ENCODE data around the gene RNF215.

Gene RNF215

DNA sequence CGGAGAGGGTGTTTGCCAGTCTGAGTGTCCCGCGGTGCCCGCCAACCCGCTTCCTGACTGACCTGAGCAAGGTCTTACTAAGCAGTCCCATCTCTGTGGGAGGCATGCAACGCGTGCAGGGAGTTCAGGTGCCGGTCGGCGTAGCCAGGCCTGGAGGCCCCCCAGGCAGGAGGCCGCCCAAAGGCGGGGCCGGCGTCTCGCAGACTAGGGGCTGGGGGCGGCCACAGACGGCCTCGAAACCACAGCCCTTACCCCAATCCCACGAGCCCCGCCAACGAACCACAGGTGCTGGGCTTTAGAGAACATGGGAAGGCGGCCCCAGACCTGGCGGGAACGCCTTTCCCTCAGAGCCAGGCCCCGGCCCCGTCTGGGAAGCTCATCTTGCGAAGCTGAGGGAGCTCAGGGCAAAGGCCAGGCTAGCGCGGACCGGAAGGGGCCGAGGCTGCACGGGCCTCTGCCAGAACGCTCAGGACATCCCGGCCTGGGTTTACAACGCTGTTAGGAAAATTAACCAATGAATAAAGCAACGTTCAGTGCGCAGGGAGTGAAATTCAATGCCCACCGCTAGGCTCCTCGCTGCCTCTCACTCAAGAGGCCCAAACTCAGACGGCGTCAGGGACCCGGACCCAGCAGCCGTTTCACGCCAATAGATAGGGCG, 36.2 kb upstream of the RNF215 start:
- Histone ChIP-seq H3K56ac (ENCODE audit: low read length) (peak overlapping the region; percentile 97), H3K27ac (ENCODE audit: low read depth, low read length) (peak overlapping the region; percentile 99), H3K79me1 (ENCODE audit: low read length) (peaks cover 3% of the 10 kb centered on the region), H3K4me1 (ENCODE audit: control insufficient read depth, low read depth, low read length) (peaks cover 17% of the 10 kb centered on the region), H2AK5ac (ENCODE audit: low read length) (peak overlapping the region; percentile 81), H3K36me3 (ENCODE audit: control insufficient read depth, insufficient read depth, low read length) (no peaks in the 10 kb centered on the region), H3K27me3 (ENCODE audit: insufficient read depth, low read length, poor library complexity) (no peaks in the 10 kb centered on the region), H3K18ac (ENCODE audit: low read length) (peak overlapping the region; percentile 81), H2BK15ac (replicated peaks; ENCODE audit: low read depth) (no peak overlapping the region), H2BK120ac (ENCODE audit: low read depth, low read length) (peak overlapping the region; percentile 5), H3K79me2 (ENCODE audit: control insufficient read depth, insufficient read depth, low read length) (no peaks in the 10 kb centered on the region), H3K4me2 (ENCODE audit: low read length) (peak overlapping the region; percentile 92), H3K23ac (ENCODE audit: low read length) (peak overlapping the region; percentile 7), H4K8ac (ENCODE audit: low read depth, low read length) (no peak overlapping the region), H4K5ac (ENCODE audit: low read length) (peak overlapping the region; percentile 90), H2BK5ac (ENCODE audit: low read length) (peak overlapping the region; percentile 98), H3K4me3 (ENCODE audit: low read length) (peak overlapping the region; percentile 69), H3K9ac (ENCODE audit: low read length) (peak overlapping the region; percentile 93), H3K4ac (ENCODE audit: low read depth, low read length) (peak overlapping the region; percentile 83)
- WGBS (ENCODE audit: extremely low coverage, insufficient coverage, low lambda C conversion rate): no CpG with 5 or more reads among the region's 45 CpGs
- no peak for DNase-seq

DNA sequence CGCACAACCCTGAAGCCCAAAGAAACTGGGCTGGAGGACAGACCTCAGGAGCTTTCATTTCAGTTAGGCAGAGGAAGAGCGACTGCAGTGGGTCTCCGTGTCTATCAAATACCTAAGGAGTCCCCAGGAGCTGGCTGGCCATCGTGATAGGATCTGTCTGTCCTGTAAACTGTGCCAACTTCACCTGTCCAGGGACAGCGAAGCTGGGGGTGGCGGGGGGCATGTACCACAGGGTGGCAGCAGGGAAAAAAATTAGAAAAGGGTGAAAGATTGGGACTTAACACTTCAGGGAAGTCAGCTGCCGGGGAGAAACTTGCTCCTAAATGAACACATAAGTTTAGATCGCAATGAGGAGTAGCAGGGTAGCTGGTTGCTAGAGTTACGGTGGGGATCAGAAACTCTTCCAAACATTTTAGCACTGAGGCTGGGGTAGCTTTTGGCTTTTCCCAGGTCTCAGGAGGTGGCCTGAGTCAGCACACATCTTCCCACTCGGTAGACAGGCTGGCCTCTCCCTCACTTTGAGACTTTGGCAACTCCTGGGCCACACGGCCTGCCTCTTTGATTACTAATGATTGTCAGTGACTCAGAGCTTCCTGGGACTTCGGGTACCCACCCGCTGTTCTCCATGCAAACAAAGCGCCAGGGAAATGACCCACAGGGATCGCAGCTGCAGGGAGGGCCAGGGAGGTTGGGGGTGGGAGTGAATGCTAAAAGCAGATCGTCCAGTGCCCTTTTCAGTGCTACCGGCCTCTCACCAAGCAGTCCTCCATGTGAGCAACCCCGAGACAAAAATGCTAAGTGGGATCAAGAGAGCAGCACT, 35.5 kb upstream of the RNF215 start:
- no peaks in the 10 kb centered on the region for H3K27me3 ChIP-seq (ENCODE audit: insufficient read depth, low read length, poor library complexity)
- H2BK15ac ChIP-seq (replicated peaks; ENCODE audit: low read depth): no peak overlapping the region
- whole genome bisulfite sequencing (ENCODE audit: extremely low coverage, insufficient coverage, low lambda C conversion rate): no CpG with 5 or more reads among the region's 18 CpGs
- H3K4me2 ChIP-seq (ENCODE audit: low read length): peak overlapping the region; percentile 92
- peak overlapping the region; percentile 93 for H3K9ac ChIP-seq (ENCODE audit: low read length)
- H4K5ac ChIP-seq (ENCODE audit: low read length): peak overlapping the region; percentile 90
- H2AK5ac ChIP-seq (ENCODE audit: low read length): peak overlapping the region; percentile 81
- peaks cover 17% of the 10 kb centered on the region for H3K4me1 ChIP-seq (ENCODE audit: control insufficient read depth, low read depth, low read length)
- H3K18ac ChIP-seq (ENCODE audit: low read length): peak overlapping the region; percentile 81
- H3K36me3 ChIP-seq (ENCODE audit: control insufficient read depth, insufficient read depth, low read length): no peaks in the 10 kb centered on the region
- no peak overlapping the region for H4K8ac ChIP-seq (ENCODE audit: low read depth, low read length)
- H3K4ac ChIP-seq (ENCODE audit: low read depth, low read length): peak overlapping the region; percentile 83
- peak; percentile 95 for DNase-seq
- no peaks in the 10 kb centered on the region for H3K79me2 ChIP-seq (ENCODE audit: control insufficient read depth, insufficient read depth, low read length)
- H2BK120ac ChIP-seq (ENCODE audit: low read depth, low read length): peak overlapping the region; percentile 52
- peaks cover 3% of the 10 kb centered on the region for H3K79me1 ChIP-seq (ENCODE audit: low read length)
- peak overlapping the region; percentile 97 for H3K56ac ChIP-seq (ENCODE audit: low read length)
- peak overlapping the region; percentile 7 for H3K23ac ChIP-seq (ENCODE audit: low read length)
- H3K27ac ChIP-seq (ENCODE audit: low read depth, low read length): peak overlapping the region; percentile 99
- peak overlapping the region; percentile 98 for H2BK5ac ChIP-seq (ENCODE audit: low read length)
- H3K4me3 ChIP-seq (ENCODE audit: low read length): peak overlapping the region; percentile 69

DNA sequence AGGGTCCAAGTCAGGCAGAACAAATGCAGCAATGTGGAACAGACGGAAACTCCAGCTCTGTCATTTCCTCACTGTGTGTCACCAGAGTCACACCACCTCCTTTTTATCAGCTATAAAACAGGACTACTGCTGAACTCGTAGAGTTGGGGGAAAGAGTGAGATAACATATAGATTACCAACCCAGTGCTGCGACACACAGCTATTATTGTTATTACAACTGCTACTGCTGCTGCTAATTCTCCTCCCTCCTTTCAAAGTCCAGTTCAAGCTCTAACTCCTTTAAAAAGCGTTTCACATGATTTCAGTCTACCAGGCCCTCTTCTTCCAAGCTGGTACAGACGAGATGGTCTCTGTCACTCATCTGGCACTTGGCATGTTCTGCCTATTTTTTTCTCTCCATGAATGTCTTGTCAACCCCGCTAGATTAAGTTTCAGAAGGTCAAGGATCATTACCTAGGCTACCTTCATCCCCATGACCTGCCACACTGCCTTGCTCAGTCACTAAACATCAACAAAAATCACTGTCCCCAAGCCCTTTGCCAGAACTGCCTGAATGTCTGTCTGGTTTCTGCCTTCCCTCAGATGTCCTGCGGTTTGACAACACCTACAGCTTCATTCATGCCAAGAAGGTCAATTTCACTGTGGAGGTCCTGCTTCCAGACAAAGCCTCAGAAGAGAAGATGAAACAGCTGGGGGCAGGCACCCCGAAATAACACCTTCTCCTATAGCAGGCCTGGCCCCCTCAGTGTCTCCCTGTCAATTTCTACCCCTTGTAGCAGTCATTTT, 34.7 kb upstream of the RNF215 start:
- H3K4ac ChIP-seq (ENCODE audit: low read depth, low read length): no peak overlapping the region
- H3K56ac ChIP-seq (ENCODE audit: low read length): peak overlapping the region; percentile 97
- no peak overlapping the region for H2AK5ac ChIP-seq (ENCODE audit: low read length)
- WGBS (ENCODE audit: extremely low coverage, insufficient coverage, low lambda C conversion rate): no CpG with 5 or more reads among the region's 8 CpGs
- H4K5ac ChIP-seq (ENCODE audit: low read length): no peak overlapping the region
- H3K79me1 ChIP-seq (ENCODE audit: low read length): peaks cover under 1% of the 10 kb centered on the region
- DNase-seq: no peak
- no peak overlapping the region for H2BK15ac ChIP-seq (replicated peaks; ENCODE audit: low read depth)
- H3K4me3 ChIP-seq (ENCODE audit: low read length): no peak overlapping the region
- H2BK5ac ChIP-seq (ENCODE audit: low read length): peak overlapping the region; percentile 98
- H3K27me3 ChIP-seq (ENCODE audit: insufficient read depth, low read length, poor library complexity): no peaks in the 10 kb centered on the region
- H3K23ac ChIP-seq (ENCODE audit: low read length): no peak overlapping the region
- H2BK120ac ChIP-seq (ENCODE audit: low read depth, low read length): peak overlapping the region; percentile 52
- peak overlapping the region; percentile 46 for H3K18ac ChIP-seq (ENCODE audit: low read length)
- no peaks in the 10 kb centered on the region for H3K79me2 ChIP-seq (ENCODE audit: control insufficient read depth, insufficient read depth, low read length)
- peak overlapping the region; percentile 99 for H3K27ac ChIP-seq (ENCODE audit: low read depth, low read length)
- peak overlapping the region; percentile 10 for H3K4me2 ChIP-seq (ENCODE audit: low read length)
- H3K36me3 ChIP-seq (ENCODE audit: control insufficient read depth, insufficient read depth, low read length): no peaks in the 10 kb centered on the region
- peaks cover 17% of the 10 kb centered on the region for H3K4me1 ChIP-seq (ENCODE audit: control insufficient read depth, low read depth, low read length)
- peak overlapping the region; percentile 93 for H3K9ac ChIP-seq (ENCODE audit: low read length)
- H4K8ac ChIP-seq (ENCODE audit: low read depth, low read length): no peak overlapping the region

DNA sequence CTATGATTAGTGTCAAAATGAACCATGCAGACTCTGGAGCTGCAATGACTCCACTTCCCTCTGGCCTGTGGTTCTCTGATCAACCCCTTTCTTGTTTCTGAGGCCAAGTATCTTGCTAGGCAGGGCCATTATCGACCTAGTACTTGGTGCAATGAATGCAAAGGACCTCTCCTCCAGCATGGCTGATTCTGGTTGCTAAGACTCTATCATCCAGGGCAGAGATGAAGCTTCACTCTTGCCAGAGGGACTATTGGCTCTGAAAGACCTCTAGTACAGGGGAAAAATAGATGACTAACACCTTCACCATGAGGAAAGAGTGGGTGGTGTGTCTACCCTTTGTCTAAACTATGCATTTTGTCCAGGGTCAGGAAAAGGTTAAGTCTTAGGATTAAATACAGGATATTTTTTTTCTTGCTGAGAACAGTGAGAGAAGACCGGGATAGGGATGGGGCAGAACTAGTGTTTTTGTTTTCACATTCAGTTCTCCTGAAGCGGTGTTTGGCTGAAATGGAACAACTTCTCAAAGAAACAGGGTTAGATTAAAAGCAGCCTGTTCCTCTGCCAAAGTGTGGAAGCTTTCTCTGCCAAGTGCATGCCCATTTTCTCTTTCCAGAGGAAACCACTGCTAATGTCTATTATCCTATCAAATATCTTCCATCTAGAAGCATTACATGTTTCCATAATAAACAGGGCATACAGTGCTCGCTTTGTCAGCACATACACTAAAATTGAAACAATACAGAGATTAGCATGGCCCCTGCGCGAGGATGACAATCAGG, 33.3 kb upstream of the RNF215 start:
- H3K79me1 ChIP-seq (ENCODE audit: low read length): no peaks in the 10 kb centered on the region
- DNase-seq: no peak
- no peak overlapping the region for H3K4me2 ChIP-seq (ENCODE audit: low read length)
- no peak overlapping the region for H3K9ac ChIP-seq (ENCODE audit: low read length)
- H3K4me3 ChIP-seq (ENCODE audit: low read length): no peak overlapping the region
- WGBS (ENCODE audit: extremely low coverage, insufficient coverage, low lambda C conversion rate): no CpG with 5 or more reads among the region's 6 CpGs
- no peak overlapping the region for H3K4ac ChIP-seq (ENCODE audit: low read depth, low read length)
- no peak overlapping the region for H2BK5ac ChIP-seq (ENCODE audit: low read length)
- H3K27ac ChIP-seq (ENCODE audit: low read depth, low read length): no peak overlapping the region
- H3K4me1 ChIP-seq (ENCODE audit: control insufficient read depth, low read depth, low read length): peaks cover 17% of the 10 kb centered on the region
- no peak overlapping the region for H4K5ac ChIP-seq (ENCODE audit: low read length)
- H3K27me3 ChIP-seq (ENCODE audit: insufficient read depth, low read length, poor library complexity): no peaks in the 10 kb centered on the region
- no peak overlapping the region for H3K23ac ChIP-seq (ENCODE audit: low read length)
- H3K18ac ChIP-seq (ENCODE audit: low read length): no peak overlapping the region
- peak overlapping the region; percentile 5 for H3K56ac ChIP-seq (ENCODE audit: low read length)
- no peak overlapping the region for H2BK120ac ChIP-seq (ENCODE audit: low read depth, low read length)
- H2BK15ac ChIP-seq (replicated peaks; ENCODE audit: low read depth): no peak overlapping the region
- no peak overlapping the region for H4K8ac ChIP-seq (ENCODE audit: low read depth, low read length)
- H3K79me2 ChIP-seq (ENCODE audit: control insufficient read depth, insufficient read depth, low read length): no peaks in the 10 kb centered on the region
- no peak overlapping the region for H2AK5ac ChIP-seq (ENCODE audit: low read length)
- no peaks in the 10 kb centered on the region for H3K36me3 ChIP-seq (ENCODE audit: control insufficient read depth, insufficient read depth, low read length)

DNA sequence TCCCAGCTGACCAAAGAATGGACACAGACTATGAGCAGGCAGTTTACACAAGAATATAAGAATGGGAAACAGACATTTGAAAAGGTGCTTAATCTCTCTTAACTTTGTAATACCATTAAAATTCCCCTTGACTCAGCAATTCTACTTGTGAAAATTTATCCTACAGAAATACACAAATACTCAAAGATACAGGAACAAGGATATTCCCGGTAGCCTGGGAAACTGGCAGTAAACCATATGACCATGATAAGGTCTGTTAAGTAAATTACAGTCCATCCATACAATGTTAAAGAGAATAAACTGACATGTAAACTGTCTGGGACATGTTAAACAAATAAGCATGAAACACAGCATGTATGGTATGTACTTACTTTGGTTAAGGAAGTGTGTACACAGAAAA, 29.6 kb upstream of the RNF215 start:
- H3K4me3 ChIP-seq (ENCODE audit: low read length): no peak overlapping the region
- no peaks in the 10 kb centered on the region for H3K27me3 ChIP-seq (ENCODE audit: insufficient read depth, low read length, poor library complexity)
- no peaks in the 10 kb centered on the region for H3K79me2 ChIP-seq (ENCODE audit: control insufficient read depth, insufficient read depth, low read length)
- no peak overlapping the region for H2BK15ac ChIP-seq (replicated peaks; ENCODE audit: low read depth)
- H3K36me3 ChIP-seq (ENCODE audit: control insufficient read depth, insufficient read depth, low read length): no peaks in the 10 kb centered on the region
- no peak overlapping the region for H3K56ac ChIP-seq (ENCODE audit: low read length)
- no peak for DNase-seq
- no peak overlapping the region for H2BK5ac ChIP-seq (ENCODE audit: low read length)
- H4K8ac ChIP-seq (ENCODE audit: low read depth, low read length): no peak overlapping the region
- no peak overlapping the region for H2AK5ac ChIP-seq (ENCODE audit: low read length)
- no peak overlapping the region for H3K23ac ChIP-seq (ENCODE audit: low read length)
- no peak overlapping the region for H3K4ac ChIP-seq (ENCODE audit: low read depth, low read length)
- H3K9ac ChIP-seq (ENCODE audit: low read length): no peak overlapping the region
- no peak overlapping the region for H4K5ac ChIP-seq (ENCODE audit: low read length)
- no peak overlapping the region for H3K18ac ChIP-seq (ENCODE audit: low read length)
- no peak overlapping the region for H3K4me2 ChIP-seq (ENCODE audit: low read length)
- WGBS (ENCODE audit: extremely low coverage, insufficient coverage, low lambda C conversion rate): no CpG with 5 or more reads among the region's 1 CpG
- H3K4me1 ChIP-seq (ENCODE audit: control insufficient read depth, low read depth, low read length): peaks cover 4% of the 10 kb centered on the region
- H3K79me1 ChIP-seq (ENCODE audit: low read length): no peaks in the 10 kb centered on the region
- no peak overlapping the region for H2BK120ac ChIP-seq (ENCODE audit: low read depth, low read length)
- H3K27ac ChIP-seq (ENCODE audit: low read depth, low read length): no peak overlapping the region
